GM21423 (cell line): Measurements from ENCODE around the gene FRAS1.
"Not testable (repeated sequence)": the region's sequence is repeated elsewhere in the genome, so short reads cannot be mapped to it uniquely, and the experiment has no call there.

ENCODE experiments used
- ATAC-seq: cut with Tn5 transposase; IDR thresholded peaks from one replicate; pipeline ENCODE4 v1.9.1; 2021; ENCODE audit warnings: mild to moderate bottlenecking, moderate library complexity; ENCODE audit not compliant: unreplicated experiment

The FRAS1 gene

DNA sequence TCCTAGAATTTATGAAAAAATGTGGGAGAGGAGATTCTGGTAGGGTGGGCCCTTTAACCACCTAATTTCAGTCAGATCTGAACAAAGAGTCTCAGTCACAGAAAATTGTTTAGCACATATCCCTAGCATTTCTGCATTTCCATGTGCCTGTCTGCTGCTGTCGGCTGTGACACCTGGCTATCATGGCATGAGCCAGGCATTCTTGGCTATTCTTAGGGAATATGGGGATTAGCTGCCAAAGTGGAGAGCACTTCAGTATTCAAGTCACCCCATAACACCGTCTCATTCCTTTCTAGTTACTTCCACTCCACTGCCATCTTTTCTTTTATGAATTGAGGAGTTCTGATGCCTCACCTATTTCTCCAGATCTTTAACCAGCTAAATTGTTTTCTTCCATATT, 211.5 kb downstream of the FRAS1 start:
- no peak for ATAC-seq

DNA sequence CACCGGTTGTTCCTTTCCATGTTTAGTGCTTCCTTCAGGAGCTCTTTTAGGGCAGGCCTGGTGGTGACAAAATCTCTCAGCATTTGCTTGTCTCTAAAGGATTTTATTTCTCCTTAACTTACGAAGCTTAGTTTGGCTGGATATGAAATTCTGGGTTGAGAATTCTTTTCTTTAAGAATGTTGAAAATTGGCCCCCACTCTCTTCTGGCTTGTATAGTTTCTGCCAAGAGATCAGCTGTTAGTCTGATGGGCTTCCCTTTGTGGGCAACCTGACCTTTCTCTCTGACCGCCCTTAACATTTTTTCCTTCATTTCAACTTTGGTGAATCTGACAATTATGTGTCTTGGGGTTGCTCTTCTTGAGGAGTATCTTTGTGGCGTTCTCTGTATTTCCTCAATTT, 218.3 kb downstream of the FRAS1 start:
- ATAC-seq = not testable (repeated sequence)

DNA sequence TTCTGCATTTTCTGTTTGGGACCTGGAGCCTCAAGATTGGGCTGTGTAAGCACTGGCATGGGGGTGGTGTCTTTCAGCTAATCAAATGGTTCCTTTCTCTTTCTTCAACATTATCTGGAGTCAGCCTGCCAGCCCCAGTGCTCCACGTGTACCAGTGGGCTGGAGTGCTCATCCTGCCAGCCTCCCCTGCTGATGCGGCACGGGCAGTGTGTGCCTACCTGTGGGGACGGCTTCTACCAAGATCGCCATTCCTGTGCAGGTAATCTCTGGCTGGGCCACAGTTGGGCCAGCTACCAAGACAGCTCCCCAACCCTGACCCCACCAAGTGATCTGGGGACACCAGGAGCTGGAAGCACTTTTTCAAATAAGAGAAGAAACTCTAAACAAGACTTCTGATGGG, 229.2 kb downstream of the FRAS1 start:
- no peak for ATAC-seq

DNA sequence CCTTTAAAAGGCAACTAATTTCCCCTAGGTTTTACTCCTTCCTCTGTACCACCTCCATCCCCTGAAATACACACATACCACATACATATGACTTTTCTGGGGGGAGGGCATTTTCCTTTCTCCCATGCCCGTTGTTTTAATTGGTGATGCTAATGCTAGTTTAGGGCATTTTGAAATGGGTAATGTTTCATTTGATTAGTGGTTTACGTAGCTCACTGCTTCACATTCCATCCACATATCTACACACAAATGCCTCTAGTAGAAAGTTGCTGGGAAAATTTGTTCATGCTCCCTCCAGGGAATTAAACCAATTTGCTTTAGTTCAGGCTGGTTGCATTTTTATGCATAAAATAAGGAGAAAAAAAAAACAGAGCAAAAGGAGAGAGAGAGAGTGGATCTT, 231.2 kb downstream of the FRAS1 start:
- ATAC-seq = no peak

DNA sequence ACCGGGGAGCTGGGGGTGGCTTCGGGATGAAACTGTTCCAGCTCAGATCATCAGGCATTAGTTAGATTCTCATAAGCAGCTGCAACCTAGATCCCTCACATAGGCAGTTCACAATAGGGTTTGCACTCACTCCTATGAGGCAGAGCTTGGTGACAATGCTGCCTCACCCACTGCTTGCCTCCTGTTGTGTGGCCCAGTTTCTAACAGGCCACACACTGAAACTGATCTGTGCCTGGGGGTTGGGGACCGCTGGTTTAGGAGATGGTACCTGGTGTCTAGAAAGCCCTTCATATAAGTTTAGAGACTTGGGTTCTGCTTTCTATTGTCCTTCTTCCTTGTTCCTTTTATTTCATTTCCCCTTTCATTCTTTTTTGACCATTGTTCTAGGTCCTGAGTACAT, 234.2 kb downstream of the FRAS1 start:
- no peak for ATAC-seq

DNA sequence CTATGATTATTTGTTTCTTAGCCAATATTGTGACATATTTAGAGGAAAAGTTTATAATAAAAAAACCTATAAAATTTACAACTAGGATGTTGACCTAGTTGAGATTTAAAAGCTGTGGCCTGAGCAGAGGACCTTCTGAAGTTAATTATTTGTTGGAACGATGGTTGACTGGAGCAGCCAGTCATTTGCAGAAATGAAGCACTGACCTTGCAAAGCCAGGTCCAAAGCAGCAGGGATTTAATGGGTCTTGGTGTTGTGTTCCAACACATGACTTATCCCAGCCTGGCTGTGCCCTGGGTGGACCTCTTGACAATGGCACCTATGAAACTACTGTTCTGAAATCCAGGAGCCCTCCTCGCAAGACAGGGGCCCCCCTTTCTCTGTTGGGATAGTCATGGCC, 235.2 kb downstream of the FRAS1 start:
- no peak for ATAC-seq

DNA sequence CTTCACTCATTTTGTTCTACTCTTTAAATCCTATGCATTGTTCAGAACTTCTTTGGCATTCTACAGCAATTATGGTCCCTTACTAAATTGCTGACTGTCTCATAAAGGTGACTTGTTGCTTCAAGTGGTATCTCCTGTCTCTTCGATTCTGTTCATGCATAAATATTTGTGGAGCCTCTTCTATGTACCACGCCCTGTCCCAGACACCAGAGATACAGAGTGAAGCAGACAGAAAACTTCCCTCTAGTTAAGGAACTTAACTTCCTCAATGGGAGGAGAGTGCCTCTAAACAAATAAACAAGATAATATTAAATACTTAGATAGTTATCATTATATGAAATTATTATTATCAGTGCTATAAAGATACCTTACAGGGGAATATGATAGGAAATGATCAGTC, 235.7 kb downstream of the FRAS1 start:
- no peak for ATAC-seq

DNA sequence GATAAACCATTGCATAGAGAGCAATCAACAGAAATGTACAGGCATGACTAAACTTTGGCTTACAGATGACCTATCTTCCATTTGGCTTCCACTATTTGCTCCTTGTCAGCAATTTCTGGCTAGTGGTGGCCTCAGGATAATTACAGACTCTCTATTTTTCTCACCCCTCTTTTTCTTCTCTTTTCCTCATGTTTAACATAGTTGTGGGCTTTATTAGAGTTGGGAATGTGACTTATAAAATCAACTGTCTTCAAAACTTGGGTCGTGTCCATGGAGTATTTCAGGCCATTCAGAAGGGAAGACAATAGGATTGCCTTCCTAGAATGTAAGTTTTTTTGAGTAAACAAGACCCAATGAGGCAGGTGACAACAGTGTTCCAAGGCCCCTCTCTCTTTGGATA, 236.2 kb downstream of the FRAS1 start:
- no peak for ATAC-seq

DNA sequence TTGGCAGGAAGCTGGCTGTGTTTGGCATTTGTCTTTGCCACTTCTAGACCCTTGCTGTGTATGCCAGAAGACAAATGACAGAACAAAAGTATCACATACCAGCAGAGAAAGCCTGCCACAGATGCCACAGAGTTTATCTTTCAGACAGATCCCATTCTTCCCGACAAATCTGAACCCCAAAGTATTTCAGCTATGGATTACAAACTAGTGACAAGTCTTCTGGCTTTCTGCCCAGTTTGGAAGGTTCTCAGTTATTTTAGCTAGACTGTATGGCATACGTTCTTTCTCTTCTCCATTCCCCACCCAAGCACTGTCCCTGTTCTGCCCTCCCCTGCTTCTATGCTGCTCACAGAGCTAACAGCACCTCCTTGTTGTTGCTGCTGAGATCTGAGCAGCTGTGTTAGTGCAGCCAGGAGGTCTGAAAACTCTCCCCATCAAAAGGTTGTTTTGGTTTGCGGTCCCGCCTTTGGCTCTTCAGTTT, 236.7 kb downstream of the FRAS1 start:
- ATAC-seq = no peak

DNA sequence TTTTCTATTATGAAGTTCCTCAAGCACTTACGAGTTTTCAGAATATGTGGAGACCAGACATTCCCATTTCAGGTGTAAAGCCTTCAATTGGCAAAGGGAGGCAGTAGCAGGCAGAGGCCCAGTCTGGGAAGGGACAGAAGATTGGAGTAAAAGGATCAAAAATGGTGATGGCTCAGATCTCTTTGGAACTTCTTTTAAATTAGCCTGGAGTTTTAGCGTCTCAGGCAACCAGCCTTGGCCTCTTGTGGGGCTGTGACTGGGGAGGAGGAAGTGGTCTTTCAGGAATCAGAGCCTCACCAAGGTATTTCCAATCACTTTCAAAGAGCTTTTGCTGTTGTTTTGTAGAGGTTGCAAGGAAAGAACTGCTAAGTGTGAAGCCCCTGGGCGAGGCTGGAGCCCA, 239.1 kb downstream of the FRAS1 start:
- no peak for ATAC-seq

DNA sequence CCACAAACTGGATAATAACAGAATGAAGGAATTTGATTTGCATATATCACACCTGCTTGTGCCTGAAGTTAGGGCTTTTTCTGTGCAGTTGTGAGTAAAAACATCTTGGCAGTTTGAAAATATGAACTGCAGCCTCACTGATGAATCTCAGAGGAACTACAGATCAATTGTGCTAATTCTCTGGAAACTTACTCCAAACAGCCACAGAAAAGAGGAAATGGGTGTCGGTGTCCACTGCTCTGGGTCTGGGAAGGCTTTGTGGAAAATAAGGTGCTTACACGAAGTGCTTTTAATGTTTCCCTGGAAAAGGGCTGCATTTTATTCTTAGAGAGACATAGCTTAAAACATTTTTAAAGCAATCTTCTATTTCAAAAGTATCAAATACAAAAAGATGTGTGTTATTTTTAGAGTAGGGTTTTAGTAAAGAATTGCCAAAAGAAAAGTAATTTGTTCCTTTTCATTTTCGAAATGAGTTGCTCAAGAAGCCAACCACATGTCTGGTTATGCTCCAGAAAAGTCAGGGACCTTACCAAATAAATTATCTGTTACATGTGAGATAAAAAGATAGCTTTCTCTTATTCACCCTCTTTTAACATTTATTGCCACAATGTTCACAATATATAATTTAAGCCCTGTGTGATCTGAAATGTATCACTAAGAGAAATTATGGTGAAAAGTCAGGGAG, 240.1 kb downstream of the FRAS1 start:
- ATAC-seq = no peak

DNA sequence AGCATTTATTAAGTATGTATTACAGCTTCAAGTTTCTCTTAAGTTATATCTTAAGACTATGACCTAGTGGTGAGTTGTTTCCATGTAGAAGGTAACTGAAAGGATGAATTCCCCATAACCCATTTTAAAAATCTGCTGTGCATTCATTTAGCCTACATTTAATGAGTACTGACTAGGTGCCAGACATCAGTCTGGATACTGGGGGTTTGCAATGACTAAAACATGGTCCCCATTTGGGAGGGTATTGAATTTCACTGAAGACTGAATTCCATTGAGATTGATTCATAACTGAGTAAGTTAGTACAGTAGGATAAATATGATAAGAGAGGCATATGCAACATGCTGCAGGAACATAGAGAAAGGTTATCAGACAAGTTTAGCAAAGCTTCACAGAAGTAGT, 241.5 kb downstream of the FRAS1 start:
- no peak for ATAC-seq

DNA sequence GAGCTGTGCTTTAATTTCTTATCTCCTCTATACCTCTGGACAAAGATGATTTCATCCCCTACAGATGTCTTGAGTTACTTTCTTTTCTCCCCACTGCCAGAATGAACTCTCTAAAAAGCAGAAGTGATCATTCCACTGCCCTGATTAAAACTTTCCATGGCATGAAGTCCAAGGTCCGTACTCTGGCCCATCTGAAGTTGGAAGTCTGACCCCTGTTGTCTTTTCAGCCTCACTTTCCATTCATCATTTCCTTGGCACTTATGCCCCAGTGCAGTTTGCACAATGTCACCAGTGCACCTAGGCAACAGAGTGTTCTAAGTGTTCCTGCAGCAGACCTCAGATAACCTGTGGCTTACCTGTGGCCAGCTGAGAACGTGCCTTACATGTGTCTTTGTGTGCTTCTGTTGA, 242.4 kb downstream of the FRAS1 start:
- ATAC-seq = no peak

DNA sequence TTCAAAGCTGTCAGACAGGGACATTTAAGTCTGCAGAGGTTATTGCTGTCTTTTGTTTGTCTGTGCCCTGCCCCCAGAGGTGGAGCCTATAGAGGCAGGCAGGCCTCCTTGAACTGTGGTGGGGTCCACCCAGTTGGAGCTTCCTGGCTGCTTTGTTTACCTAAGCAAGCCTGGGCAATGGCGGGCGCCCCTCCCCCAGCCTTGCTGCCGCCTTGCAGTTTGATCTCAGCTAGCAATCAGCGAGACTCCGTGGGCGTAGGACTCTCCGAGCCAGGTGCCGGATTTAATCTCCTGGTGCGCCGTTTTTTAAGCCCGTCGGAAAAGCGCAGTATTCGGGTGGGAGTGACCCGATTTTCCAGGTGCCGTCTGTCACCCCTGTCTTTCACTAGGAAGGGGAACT, 250.1 kb downstream of the FRAS1 start:
- ATAC-seq = not testable (repeated sequence)

DNA sequence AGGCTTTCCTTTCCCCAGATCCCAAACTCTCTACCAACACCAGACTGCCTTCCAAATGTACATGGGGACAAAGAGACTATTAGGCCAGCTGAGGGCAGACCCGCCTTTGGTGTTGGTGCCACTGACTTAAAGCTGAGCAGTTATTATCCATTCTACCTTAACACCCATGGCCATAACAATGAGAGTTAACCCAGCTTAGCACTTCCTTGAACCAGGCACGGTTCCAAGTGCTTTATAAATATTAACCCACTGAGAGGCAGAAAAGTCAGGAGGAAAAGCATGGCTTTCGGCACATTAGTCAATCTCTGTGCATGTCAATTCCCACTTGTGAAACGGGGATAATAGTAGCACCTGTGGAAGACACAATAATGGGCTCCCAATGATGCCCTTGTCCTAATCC, 251.4 kb downstream of the FRAS1 start:
- no peak for ATAC-seq

DNA sequence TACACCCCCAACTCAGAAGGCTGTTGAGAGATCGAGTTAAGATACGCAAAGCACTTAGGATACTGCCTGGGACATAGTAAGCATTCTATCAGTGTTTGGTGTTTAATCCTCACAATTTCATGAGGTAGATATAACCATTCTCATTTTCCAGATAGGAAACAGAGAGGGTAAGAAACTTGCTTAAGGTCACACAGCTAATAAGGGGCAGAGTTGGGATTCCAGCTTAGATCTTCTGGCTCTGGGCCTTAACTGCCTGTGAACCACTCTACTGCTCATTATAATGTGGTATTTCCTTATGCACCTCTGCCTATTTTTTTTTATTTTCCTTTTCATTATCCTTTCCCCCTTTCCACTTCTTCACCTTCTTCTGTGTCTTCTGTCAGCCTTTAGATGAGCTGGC, 252.2 kb downstream of the FRAS1 start:
- ATAC-seq = no peak

DNA sequence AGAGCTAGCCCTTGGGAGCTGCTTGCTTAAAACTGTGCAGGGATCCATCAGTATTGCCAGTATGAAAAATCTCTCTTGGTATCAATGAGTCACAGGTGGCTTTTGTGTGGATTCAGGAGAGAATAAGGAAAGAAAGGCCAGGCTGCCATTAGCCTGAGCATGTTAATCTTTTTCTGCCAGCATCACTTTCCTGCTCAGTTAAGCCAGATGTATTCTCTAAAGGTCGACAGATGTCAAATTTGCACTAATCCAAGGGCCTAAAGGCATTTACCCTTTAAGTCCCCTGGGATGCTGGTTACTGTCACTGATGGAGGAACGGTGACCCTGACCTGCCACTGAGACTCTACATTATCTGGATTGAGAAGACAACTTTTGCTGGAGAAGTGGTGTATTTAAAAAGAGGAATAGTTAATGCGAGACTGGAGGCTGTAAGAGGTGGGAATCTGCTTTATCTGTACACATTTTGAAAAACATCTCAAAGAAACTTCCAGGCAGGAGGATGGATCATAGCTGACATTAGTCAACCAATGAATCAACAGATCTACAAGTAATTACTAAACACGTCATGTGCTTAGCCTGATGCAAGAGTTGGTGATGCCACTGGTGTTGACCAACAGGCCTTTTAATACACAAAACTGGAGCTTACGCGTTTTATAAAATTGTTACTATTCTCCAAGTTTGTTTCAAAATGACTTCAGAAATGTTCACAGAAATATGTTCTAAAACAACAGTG, 253.1 kb downstream of the FRAS1 start:
- no peak for ATAC-seq

DNA sequence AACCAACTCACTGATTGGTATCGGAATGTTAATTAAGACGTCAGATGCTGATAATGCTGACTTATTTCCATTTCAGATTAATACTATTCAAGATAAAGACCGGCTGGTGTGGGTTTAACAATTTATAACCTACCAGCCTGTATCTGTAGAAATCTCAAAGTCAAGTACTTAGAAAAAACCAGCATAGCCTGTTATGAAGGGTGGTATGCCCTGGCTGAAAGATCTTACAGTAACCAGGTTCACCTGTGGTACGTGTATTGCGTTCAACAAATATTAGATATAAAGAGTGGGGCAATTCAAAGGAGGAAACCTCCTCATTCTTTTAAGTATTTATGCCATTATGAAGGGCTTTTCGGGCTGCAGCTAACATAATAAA, 253.6 kb downstream of the FRAS1 start:
- no peak for ATAC-seq

DNA sequence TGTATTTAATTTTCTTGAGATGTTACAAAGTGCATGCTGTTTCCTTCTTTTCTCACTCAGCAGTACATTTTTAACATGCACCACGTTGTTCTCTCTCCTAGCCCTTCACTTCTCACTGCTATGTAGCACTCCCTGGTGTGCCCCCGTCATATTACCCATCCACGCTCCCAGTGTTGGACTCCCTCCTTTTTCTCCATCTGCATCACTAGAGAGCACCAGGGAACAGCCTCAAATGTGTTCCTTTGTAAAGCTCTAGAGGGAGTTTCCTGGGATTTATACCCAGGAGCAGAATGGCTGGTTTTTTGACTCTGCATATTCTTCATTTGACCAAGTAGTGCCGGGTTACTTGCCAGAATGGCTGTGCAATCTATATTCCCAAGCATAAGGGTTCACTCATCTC, 254.2 kb downstream of the FRAS1 start:
- ATAC-seq = no peak

DNA sequence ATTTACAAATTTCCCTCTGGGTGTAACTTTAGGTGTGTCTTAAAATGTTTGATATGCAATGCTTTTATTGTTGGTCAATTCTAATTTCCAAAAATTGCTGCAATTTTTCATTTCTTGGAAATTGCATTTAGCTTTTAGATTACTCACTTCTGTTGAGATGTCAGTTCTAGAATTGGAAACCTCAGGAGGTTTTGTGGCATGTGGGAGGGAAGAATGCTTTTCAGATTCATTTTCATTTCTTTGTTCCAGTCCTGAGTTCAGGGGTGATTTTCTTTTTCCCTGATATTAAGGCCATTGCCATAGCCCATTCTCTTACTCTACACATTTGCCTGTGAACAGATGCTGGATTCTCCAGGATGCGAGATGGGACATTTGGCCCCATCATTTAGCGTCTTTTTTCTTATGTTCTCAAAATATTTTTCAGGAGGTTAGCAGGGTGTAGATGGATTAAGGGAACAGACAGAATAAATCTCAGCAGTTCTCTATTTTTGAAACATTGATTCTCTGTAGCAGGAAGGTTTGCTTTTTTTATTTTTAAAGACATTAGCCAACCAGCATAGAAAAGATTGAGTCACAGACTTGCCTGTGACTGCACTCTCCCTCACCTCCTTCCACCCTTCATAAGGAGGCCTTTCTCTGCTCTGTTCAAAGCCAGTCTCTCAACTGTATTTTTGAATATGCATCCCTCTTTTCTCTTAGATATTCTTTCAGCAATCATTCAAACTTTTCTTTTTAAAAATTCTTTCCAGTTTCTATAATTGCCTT, 256.0 kb downstream of the FRAS1 start:
- ATAC-seq = no peak

DNA sequence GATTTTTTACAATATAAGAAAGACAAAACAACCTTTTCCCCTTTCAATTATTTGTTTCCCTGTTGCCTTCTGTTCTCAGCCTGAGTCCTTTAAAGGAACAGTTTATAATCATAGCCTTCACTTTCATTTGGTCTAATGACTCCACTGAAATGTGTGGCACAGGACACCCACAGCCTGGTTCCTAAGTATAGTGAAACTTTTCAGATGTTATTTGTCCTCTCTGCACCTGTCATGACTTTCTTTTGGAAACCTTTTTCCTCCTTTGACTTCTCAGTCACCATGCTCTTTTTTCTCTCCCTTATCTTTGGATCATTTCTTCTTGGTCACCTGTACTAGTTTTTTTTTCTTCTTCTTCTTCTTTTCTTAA, 256.6 kb downstream of the FRAS1 start:
- ATAC-seq = no peak

DNA sequence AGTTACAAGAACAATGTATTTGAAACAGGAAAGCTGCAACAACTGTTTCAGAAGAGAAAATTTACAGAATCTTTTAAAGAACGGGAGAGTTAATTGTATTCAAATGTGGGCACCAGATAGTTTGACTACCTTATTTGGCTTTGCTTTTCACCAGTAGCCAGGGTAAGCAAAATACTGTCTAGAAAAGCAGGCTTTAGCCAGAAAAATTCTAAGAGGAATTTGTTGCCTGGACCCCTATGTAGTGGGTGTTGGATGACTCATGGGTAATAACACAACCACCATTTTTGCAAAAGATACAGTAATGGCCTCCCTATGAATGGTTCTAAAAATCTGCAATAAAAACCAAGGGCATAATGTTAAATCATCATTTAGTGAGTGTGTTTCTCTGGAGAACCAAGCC, 261.0 kb downstream of the FRAS1 start:
- ATAC-seq = no peak
